Retinal pigment epithelial cell (primary cell): ENCODE measurements around the gene ARSJ.

Source experiments
- DNase-seq: peaks from one replicate; pipeline ENCODE4 v3.0.0-alpha.2; 2010; ENCODE audit warnings: low read depth
- H3K4me3 ChIP-seq: 2 replicates; pipeline ENCODE4 v1.5.1; 2011; ENCODE audit warnings: mild to moderate bottlenecking, low read length, control low read depth, moderate library complexity
- TF ChIP-seq, protein P1 (sequence below): conservative IDR thresholded peaks from 2 replicates; pipeline ENCODE4 v1.5.1; 2011; ENCODE audit warnings: low read depth, low read length, control low read depth, inconsistent platforms

ARSJ gene

DNA sequence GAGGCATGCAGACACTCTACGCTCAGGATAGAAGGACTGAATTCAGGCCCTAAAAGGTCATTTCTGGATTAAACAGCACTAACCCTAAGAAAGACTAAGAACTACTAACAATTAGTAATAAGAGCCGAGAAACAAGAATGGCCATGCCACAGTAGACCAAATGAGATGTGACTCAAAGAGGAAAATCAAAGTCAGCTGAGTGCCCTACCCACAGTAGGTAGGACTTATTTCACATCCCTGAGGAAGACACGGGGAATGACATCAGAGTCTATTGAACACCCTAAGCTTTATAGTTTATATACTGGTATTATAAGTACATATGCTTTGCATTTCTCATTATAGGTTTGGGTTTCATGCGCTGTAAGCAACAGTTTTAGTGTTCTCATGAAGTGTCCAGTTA is 2.7 kb upstream of the ARSJ start:
- no peak for DNase-seq
- H3K4me3 ChIP-seq, result no peak overlapping the region
- TF ChIP-seq, protein P1, sequence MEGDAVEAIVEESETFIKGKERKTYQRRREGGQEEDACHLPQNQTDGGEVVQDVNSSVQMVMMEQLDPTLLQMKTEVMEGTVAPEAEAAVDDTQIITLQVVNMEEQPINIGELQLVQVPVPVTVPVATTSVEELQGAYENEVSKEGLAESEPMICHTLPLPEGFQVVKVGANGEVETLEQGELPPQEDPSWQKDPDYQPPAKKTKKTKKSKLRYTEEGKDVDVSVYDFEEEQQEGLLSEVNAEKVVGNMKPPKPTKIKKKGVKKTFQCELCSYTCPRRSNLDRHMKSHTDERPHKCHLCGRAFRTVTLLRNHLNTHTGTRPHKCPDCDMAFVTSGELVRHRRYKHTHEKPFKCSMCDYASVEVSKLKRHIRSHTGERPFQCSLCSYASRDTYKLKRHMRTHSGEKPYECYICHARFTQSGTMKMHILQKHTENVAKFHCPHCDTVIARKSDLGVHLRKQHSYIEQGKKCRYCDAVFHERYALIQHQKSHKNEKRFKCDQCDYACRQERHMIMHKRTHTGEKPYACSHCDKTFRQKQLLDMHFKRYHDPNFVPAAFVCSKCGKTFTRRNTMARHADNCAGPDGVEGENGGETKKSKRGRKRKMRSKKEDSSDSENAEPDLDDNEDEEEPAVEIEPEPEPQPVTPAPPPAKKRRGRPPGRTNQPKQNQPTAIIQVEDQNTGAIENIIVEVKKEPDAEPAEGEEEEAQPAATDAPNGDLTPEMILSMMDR, result no peak

DNA sequence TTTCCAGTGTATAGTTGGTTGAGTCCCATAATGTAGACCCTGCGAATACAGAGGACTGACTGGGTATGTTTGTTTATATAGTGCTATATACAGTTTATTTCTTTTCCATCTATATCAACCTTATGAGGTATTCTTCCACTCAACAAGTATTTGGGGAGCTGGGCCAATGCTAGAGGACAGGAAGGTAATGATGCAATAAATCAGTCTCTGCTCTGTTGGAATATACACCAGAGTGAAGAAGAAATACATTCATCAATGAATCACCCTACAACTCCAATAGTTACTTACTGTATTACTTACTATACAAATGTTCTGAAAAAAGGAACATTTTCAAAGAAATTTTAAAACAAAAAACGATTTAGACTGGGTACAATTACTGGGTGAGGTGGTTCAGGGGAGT is 2.1 kb upstream of the ARSJ start:
- H3K4me3 ChIP-seq, result no peak overlapping the region
- TF ChIP-seq, protein P1, result no peak
- no peak for DNase-seq

DNA sequence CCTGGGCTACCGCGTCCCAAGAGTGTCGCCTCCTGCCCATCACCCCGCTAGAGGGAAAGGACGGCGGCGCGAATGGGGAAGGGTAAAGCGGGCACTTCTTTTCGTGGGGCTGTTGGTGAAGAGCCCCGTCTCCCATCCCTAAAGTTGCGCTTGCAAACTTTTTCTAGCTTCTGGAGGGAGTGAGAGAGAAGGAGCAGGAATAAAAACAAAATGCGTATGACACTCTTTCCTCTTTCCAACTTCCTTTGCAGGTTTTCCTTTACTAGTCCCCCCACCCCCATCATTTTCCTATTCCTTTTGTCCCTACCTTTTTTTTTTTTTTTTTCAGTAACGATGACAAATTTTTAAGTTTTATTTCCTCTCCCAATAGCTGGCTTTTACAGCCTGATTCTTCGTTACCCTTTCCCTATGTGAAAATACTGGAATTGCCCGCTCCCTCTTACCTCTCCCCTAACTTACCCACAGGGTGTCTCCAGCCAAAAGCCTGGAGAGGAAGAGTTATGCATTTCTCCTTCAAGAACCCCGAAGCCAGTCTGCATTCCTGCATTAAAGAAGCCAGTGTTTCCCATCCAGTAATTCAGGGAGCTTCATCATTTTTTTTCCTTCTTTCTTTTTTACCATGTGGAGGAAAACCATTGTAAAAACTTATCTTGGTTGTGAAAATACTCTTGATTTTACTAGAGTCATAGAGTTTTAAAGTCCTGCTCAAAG is 613 bp upstream of the ARSJ start:
- DNase-seq, result no peak
- peak overlapping the region; percentile 78 for H3K4me3 ChIP-seq
- TF ChIP-seq, protein P1, result no peak

DNA sequence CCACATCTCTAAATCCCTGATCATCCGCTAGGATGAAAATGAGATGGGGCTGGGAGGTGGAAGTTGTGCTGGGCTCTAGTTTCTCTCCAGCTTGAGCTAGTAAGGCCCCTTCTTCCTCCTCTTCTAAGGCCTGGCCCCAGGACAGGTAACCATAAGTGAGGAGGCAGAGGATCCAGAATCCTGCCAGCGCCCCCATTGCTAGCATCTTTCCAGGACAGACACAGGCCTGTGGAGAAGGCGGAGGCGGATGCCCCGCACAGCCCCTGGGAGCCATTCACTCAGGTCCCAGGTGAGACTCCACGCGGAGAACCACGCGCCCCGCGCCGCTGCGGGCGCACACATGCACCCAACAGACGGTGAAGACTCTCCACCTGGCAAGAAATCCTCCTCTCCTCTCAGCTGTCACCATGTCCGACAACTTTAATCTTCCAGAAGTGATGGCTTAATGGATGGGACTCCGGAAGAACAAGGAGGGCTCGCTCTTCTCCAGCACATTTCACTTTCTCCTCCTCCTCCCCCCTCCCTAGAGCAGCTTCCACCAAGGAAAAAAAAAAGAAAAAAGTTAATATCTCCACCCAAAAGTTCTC is 793 bp downstream of the ARSJ start:
- DNase-seq, result no peak
- peak overlapping the region; percentile 78 for H3K4me3 ChIP-seq
- TF ChIP-seq, protein P1, result no peak

DNA sequence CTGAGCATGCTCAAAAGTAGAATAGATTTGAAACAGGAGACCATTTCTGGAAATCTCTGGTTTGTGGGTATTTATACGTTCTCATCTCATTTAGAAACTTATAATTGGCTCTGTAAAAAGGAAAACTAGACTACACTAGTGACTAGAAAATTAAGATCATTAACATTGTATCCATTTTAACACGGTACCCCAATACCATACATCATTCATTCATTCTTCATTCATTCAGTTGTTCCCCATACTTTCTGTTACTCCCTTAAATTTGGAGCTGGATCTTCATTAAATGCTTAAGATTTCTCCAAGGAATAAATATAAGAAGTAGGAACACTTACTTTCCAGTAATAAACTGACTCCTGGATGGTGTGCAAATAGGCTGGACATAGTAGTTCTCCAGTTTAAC is 1.3 kb downstream of the ARSJ start:
- DNase-seq, result no peak
- peak overlapping the region; percentile 78 for H3K4me3 ChIP-seq
- TF ChIP-seq, protein P1, result no peak

DNA sequence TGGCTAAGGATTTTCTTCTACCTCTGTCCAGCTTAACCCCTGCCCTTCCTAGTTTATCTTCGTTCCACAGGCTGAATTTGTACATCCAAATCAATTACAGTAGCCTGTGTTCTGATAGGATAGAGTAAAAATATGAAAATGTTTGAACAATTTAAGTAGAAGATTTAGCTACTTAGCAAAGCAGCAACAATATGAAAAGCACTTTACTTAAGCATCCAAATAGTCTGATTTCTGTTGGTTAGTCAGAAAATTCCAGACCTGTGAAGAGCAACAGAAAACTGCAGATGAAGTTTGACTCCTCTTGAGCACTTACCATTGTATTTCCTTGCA is 2.0 kb downstream of the ARSJ start:
- peak overlapping the region; percentile 14 for H3K4me3 ChIP-seq
- no peak for DNase-seq
- TF ChIP-seq, protein P1, result no peak
